Stimulated activated CD8-positive, alpha-beta memory T cell treated with anti-CD3 and anti-CD28 coated beads, Interleukin-12 subunit alpha, Interleukin-12 subunit beta, amount 100 ng/mL, for 24 hours (primary cell): ENCODE results near the gene KRTDAP.

Experiments used
- DNase-seq: peaks from one replicate; pipeline ENCODE4 v3.0.0-alpha.2; 2020; ENCODE audit errors: extremely low read depth

The KRTDAP gene

GRCh38 chr19:35512831-35513627 lies 22.8 kb upstream of the KRTDAP start:
- DNase-seq = no peak

DNA sequence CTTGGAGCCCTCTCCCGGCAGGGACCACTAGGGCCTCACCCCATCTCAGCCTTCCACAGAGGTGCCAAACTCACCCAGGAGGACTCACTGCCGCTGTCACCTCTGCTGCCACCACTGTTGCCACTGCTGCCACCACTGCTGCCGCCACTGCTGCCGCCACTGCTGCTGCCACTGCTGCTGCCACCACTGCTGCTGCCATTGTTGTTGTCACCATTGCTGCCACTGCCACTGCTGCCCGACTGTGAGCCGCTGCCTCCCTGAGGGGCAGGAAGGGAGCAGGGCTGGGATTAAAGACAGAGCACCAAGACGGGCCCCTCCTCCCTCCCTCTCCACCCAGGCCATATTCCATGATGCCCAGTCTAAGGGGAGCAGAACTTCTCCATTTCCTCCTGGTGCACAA lies 21.1 kb upstream of the KRTDAP start:
- DNase-seq = no peak

DNA sequence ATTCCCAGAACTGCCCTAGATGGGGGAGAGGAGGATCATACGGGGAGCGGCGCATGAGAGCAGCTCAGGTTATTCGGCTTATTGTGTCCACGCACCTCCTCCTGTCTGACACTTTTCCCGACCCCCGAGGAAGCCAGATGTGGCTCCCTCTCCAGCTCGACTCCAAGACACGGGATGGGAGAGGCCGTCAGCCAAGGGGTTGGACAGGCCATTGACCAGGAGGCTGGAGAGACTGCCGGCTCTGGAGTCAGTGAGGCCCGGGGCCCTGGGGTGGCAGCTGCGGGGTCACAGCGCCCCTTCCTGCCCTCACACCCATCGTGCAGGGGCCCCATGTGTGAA lies 20.3 kb upstream of the KRTDAP start:
- no peak for DNase-seq

DNA sequence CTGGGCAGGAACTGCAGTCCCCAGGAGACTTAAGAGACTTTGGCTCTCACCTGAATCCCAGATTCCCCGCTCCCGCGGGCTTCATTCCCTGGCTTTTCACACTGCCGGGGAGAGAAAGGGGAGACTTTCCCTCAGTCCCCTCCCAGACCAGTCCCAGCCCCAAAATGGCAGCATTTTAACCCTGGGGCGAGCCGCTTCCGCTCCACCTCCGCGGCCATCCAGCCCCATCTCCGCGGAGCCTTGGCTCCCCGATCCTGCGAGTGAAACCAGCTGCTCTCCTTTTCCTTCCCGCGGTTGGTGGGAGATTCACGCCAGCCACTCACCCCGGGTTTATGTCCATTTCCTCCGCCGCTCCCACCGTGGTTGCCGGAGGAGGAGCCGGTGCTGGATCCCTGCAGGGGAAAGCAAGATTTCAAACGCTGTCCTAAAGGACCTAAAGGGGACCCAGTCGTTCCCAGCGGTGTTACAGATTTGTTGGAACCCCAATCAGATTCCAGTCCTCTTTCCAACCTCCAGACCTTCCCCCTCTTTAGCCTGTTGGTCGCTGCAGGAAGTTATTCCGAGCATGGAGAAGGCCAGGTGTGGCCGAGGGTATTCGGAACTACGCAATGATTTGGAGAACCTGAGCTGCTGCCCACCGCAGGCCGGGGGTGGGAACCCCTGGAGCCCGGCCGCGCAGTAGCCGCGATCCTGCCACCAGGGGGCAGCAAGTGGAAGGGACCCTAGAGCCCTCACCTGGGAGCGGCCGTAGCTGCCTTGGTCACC lies 19.8 kb upstream of the KRTDAP start:
- DNase-seq = peak; percentile 41

DNA sequence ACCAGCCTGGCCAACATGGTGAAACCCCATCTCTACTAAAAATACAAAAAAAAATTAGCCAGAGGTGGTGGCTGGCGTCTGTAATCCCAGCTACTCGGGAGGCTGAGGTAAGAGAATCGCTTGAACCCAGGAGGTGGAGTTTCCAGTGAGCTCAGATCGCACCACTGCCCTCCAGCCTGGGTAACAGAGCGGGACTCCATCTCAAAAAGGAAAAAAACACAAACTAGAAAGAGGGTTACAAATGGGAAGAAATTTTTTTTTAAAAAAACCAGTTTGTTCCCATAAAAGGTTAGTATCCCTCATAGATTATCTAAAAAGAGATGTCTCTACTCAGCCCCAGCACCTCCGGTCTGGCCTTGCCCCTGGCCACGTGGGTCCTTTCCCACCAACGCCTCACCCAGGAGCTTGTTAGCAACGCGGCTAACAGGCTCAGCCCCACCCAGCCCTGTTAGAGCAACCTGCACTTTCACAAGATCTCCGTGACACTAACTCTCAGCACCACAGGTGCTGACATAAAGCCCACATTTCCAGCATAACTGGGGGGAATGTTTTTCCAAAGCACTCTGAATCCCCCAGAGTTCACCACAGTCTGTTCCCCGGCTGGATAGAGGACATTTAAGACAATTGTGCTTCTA lies 18.9 kb upstream of the KRTDAP start:
- no peak for DNase-seq

DNA sequence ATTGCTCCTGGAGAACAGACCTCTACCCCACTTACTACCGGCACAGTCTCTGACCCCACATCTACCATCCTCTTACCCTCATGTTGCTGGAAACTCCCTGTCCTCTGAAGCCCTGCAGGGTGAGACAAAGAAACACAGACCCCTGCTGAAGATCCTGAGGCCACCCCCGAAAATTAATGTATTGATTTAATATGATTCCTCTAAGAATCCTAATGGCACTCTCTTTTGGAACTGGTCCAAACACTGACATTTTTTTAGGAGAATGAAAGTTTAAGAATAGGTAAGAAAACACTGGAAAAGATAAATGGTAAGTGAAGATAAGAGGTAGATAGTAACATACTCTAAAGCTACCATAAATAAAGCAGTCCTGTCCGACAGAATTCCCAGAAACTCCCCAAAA lies 17.9 kb upstream of the KRTDAP start:
- DNase-seq = no peak

DNA sequence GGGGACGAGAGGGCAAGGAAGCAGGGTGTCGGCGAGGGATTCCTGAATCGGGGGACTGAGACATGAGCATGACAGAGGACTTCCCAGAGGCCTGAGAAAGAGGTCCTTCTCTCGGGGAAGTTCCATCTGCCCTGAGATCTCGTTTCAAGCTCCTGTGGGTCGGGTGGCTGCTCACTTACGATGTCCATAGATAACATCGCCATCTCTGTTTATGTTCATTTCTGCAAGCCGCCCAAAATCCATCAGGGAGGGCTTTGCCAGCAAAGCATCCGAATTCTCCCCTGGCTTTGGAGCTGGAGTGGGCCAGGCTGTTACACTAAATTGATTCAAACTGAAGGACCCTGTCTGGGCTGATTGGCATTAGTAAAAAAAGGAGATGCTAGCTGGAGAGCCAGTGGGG lies 17.3 kb upstream of the KRTDAP start:
- DNase-seq = no peak

DNA sequence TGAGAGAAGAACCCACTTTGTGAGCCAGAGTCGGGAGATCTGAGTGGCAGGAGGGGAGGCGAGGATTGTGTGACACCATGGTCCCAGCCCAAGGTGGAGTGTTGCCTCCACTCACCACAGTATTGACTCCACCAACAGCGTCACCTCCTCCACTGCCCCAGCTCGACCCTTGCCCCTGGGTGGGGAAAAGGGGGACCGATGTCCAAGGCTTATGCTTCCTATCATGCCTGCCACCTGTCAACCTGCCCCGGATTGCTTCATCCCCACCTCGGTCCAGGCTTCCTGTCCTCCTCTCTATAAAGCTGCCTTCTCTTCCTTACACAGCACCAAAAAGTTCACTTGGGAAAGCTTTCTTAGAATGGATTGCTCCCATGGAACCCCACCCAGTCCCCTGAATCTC lies 15.7 kb upstream of the KRTDAP start:
- DNase-seq = no peak

GRCh38 chr19:35502751-35503150 lies 12.5 kb upstream of the KRTDAP start:
- no peak for DNase-seq

GRCh38 chr19:35501684-35502083 lies 11.4 kb upstream of the KRTDAP start:
- DNase-seq = no peak

GRCh38 chr19:35500611-35501010 lies 10.3 kb upstream of the KRTDAP start:
- no peak for DNase-seq

DNA sequence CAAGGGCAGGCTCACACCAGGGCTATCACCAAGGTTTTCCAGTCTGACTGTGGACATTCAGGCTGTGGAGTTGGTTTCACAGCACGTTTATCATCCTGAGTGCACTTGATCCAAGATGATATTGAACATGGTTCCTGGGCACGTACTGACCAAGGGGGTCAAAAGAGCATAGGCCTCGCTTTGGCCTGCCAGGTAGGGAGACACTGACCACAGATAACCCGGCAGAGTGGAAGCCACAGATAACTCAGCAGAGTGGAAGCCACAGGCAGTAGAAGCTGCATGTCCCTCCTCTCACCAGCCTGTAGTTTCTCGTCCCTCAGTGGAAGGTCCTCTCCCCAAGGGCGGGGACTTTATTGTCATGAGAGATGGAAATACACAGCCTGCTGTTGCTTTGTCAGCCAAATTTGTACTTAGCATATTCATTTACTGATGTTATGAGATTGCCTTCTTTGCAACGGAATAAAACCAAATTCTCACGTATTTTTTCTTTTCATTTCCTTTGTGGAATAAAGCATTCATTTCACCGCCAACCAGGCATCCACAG lies 8.8 kb upstream of the KRTDAP start:
- DNase-seq = no peak

DNA sequence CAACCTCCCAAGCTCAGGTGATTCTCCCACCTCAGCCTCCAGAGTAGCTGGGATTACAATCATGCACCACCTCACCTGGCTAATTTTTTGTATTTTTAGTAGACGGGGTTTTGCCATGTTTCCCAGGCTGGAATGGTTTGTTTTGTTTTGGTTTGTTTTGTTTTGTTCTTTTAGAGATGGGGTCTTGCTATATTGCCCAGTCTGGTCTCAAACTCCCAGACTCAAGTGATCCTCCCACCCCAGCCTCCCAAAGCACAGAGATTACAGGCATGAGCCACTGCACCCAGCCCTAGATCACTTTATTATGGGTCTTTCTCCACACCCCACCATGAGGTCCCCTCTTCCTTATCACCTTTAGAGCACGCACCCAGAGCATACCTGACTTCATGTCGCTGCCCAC lies 8.0 kb upstream of the KRTDAP start:
- no peak for DNase-seq

GRCh38 chr19:35497406-35497805 lies 7.1 kb upstream of the KRTDAP start:
- DNase-seq = no peak

- DNase-seq = peak; percentile 51
Measured at GRCh38 chr19:35495107-35496064, 5.1 kb upstream of the KRTDAP start.

- no peak for DNase-seq
Measured at GRCh38 chr19:35493971-35494370, 3.7 kb upstream of the KRTDAP start.

DNA sequence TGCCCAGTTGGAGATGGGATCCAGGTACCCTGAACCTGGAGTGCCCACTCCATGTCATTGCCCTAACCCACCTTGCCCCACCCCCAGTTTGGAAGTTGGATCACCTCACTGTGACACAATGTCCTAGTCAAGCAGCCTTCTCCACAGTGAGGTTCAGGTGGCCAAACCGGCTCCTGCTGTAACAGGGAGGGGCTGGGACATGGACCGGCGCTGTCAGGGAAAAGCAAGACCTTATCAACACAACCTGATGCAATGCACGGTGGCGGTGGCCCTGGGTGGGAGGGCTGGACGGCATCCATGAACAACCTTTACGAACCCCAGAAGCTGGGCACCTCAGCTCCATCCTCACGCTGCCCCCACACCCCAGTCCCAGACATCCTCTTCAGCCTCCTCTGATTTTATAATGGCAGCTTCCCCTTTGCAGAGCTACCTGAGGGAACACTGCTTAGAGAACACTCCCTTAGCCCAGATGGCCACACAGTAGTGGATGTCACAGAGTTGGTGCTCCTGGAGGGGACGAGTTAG lies 1.6 kb upstream of the KRTDAP start:
- DNase-seq = no peak

DNA sequence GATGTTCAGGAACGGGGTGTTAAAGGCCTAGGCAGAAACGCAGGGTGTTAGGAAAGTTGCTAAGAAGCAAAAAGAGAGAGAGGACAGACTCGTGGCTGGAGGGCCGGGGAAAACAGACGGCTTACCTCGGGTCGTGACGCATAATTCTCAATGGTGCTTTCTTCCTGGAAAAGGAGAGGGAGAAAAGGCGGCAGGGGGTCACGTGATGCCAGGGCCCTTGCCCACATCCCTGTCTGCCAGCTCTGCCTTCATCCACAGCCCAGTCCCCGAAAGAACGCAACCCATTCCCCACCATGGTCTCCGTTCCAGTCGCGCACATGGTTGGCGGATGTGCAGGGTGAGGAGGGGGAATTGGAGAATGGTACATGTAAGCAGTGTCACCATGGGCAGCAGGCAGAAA lies 1.6 kb downstream of the KRTDAP start:
- DNase-seq = no peak

GRCh38 chr19:35487656-35488182 lies 2.5 kb downstream of the KRTDAP start:
- no peak for DNase-seq

DNA sequence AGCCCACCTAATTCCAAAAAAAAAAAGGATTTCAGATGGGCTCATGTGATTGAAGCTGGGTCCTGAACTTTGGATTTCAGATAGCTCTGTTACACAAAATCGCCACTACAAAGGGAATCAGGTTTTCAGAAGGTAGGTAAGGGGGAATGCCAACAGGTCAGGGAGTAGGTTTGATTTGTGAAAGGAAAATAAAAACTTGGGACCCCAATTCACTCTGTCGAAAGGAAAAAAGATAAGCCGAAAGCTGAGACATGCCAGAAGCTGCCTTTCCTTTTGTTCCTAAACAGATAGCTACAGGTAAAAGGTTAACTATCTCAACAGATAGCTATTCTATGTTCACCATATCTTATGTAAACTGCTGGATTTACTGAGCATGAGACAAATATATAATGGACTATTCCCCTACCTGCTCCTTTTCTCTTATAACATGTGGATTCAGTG lies 4.0 kb downstream of the KRTDAP start:
- no peak for DNase-seq
